Spleen (tissue), 7 donors: Measurements from ENCODE around the gene TRPC4AP.

Source experiments
- CTCF ChIP-seq, 11 experiments: fragments of 200-600 bp in 7 of 11; fragments of 450-650 bp in 4 of 11; sonication (generic) in 4 of 11; IDR thresholded peaks in 8 of 11; conservative IDR thresholded peaks in 3 of 11; 1 replicate in 7 of 11; 2 replicates in 4 of 11; pipeline versions ENCODE4 v1.4.0 to v1.8.0; 2016 to 2021; ENCODE audit warnings: antibody characterized with exemption in 11 of 11, inconsistent platforms in 4 of 11, mild to moderate bottlenecking in 1 of 11
- POLR2A ChIP-seq, 3 donors: fragments of 450-650 bp; IDR thresholded peaks; one replicate each; pipeline ENCODE4 v1.5.1; 2017; ENCODE audit warnings: antibody characterized with exemption in 3 of 3, mild to moderate bottlenecking in 1 of 3
- donor health status: DM: no; HTN: no; CAD: no; lungs with moderate emphysema.
- donor health status: DM: no; HTN: no; CAD: no.
- donor health status: DM: no; HTN: no; CAD: no.

GRCh38 chr20:35006009-35006408, 86.6 kb downstream of the TRPC4AP start:
- TF ChIP-seq CTCF (IDR thresholded peaks at IDR 0.05 in 8 of 11, conservative IDR thresholded peaks at IDR 0.05 in 3 of 11): no peak
- TF ChIP-seq POLR2A (IDR thresholded peaks at IDR 0.05): no peak
